ENCODE data around the gene NYAP1.
"Not testable (repeated sequence)": the region's sequence is repeated elsewhere in the genome, so short reads cannot be mapped to it uniquely, and the experiment has no call there.

Gene NYAP1

GRCh38 chr7:100484673-100485045 is 932 bp downstream of the NYAP1 start:
- no peak for DNase-seq

- DNase-seq, result no peak
These were observed 1.7 kb downstream of the NYAP1 start for GRCh38 chr7:100485471-100485876.

- no peak for DNase-seq
These were observed 2.4 kb downstream of the NYAP1 start for GRCh38 chr7:100486111-100486636.

- DNase-seq, result no peak
These were observed 3.2 kb downstream of the NYAP1 start for GRCh38 chr7:100486753-100487446.

- DNase-seq, result no peak
These were observed 4.8 kb downstream of the NYAP1 start for GRCh38 chr7:100488333-100489095.

- no peak for DNase-seq
These were observed 5.4 kb downstream of the NYAP1 start for GRCh38 chr7:100489121-100489520.

GRCh38 chr7:100489824-100490223 is 6.1 kb downstream of the NYAP1 start:
- DNase-seq, result peak; percentile 52

GRCh38 chr7:100490483-100491191 is 6.9 kb downstream of the NYAP1 start:
- no peak for DNase-seq

- no peak for DNase-seq
These were observed 7.5 kb downstream of the NYAP1 start for GRCh38 chr7:100491192-100491578.

- DNase-seq, result no peak
These were observed 9.2 kb downstream of the NYAP1 start for GRCh38 chr7:100492738-100493475.

- DNase-seq, result peak; percentile 54
These were observed 9.9 kb downstream of the NYAP1 start for GRCh38 chr7:100493476-100494264.

GRCh38 chr7:100496509-100496908 is 12.8 kb downstream of the NYAP1 start:
- no peak for DNase-seq

GRCh38 chr7:100500743-100501142 is 17.0 kb downstream of the NYAP1 start:
- not testable (repeated sequence) for DNase-seq

- not testable (repeated sequence) for DNase-seq
These were observed 20.3 kb downstream of the NYAP1 start for GRCh38 chr7:100504031-100504430.

- DNase-seq, result no peak
These were observed 21.3 kb downstream of the NYAP1 start for GRCh38 chr7:100504887-100505611.

GRCh38 chr7:100506356-100506923 is 22.7 kb downstream of the NYAP1 start:
- DNase-seq, result no peak

- no peak for DNase-seq
These were observed 25.5 kb downstream of the NYAP1 start for GRCh38 chr7:100509231-100509630.

GRCh38 chr7:100510437-100511239 is 26.9 kb downstream of the NYAP1 start:
- DNase-seq, result no peak

GRCh38 chr7:100513212-100513810 is 29.6 kb downstream of the NYAP1 start:
- no peak for DNase-seq

Measured in CD4-positive, alpha-beta T cell treated with Interleukin-12 subunit alpha and Interleukin-12 subunit beta, for 1 hour (primary cell).